ENCODE results near the gene PTPRN. TPM values are rescaled to one million over a fixed set of nuclear protein-coding genes. Genes with fewer than 3 reads are reported as not detected.
A peak's percentile ranks its signal among the peaks of the same experiment; 100 is the strongest.

The PTPRN gene
- total RNA-seq, 5 donors from 2014 or later (not counting 1 experiment from before 2014, with no cell fraction given) = 0.63 TPM; not detected in 4

DNA sequence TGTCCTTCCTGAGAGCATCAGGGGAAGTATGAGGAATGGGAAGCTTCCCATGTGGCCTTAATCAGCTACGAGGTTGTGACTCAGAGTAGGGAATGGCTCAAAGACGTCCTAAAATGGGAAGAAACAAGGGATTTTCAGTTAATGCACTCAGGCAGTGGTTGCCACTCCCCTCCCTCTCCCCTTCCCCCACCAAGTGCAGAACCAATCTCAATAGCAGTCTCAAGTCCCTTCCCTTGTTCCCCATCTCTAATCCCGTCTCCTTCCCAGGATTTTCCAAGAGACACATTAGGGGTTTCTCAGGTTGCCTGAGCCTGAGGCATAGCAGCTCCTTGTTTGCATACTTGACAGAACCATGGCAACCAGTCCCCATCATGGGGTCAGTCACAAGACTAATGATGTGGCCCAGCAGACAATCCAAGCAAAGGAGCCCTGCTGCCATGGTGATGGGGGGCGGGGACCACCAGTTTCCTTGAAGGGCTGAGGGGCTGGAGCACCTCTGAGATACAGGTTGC, 41.6 kb upstream of the PTPRN start:
- no peak overlapping the region for H3K4me3 ChIP-seq (ENCODE audit: control insufficient read depth in 1 of 2, extremely low read depth in 1 of 2, low read length in 1 of 2)
- DNase-seq = no peak
- H3K27me3 Mint-ChIP-seq = peaks cover 44 to 45% of the 10 kb centered on the region in 2 donors
- no peaks in the 10 kb centered on the region for H3K9me3 Mint-ChIP-seq
- CTCF ChIA-PET = interaction anchor here (0.5 to 1.1 kb wide), 5 partner anchors 12 to 354 kb away, joined by 3 to 5 read pairs (median 4); partner anchors contain the start of gene DNPEP (in 1 of the 2)
- no peak overlapping the region for H3K27ac Mint-ChIP-seq
- no peaks in the 10 kb centered on the region for H3K4me1 Mint-ChIP-seq
- no peak for ATAC-seq (replicated peaks in 1 of 4)
- no peak overlapping the region for H3K4me3 Mint-ChIP-seq
- H3K36me3 ChIP-seq (ENCODE audit: control insufficient read depth in 2 of 2, extremely low read depth in 1 of 2, insufficient read depth in 1 of 2, low read length in 1 of 2) = no peaks in the 10 kb centered on the region
- peaks cover 0 to 3% of the 10 kb centered on the region in 2 experiments for H3K4me1 ChIP-seq (ENCODE audit: control insufficient read depth in 1 of 2, extremely low read depth in 1 of 2, insufficient read depth in 2 of 2, low read length in 2 of 2)
- POLR2A ChIA-PET = no interaction called here
- H3K9me3 ChIP-seq = no peaks in the 10 kb centered on the region
- H3K36me3 Mint-ChIP-seq = no peaks in the 10 kb centered on the region
- H3K27ac ChIP-seq (ENCODE audit: low read length) = no peak overlapping the region
- WGBS (ENCODE audit: insufficient coverage) = 45% methylated on average over 2 of the region's 4 CpGs
- H3K27me3 ChIP-seq (replicated peaks in 1 of 2; ENCODE audit: control insufficient read depth in 2 of 2, extremely low read depth in 1 of 2, insufficient read depth in 2 of 2, low read length in 1 of 2) = peaks cover 0 to 47% of the 10 kb centered on the region in 2 experiments

DNA sequence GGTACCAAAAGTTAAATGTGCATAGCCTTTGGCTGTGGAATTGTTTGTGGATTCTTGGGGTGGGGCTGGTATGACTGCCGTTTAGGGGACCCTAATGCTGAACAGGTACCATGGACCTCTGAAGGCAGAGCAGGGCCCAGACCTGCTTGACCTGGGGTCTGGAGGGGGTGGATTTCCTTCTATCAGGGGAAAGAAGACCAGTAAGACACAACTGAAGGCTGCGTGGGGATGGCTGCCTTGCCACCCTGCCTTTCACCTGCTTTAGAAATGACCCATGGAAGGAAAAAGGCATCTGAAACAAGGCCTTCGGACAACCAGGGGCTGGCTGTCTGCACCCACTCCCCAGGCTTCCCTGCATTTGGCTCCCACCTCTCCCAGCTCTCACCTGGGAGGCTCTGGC, 41.0 kb upstream of the PTPRN start:
- Histone ChIP-seq H3K4me1 (ENCODE audit: control insufficient read depth in 1 of 2, extremely low read depth in 1 of 2, insufficient read depth in 2 of 2, low read length in 2 of 2) (peaks cover 0 to 3% of the 10 kb centered on the region in 2 experiments), H3K9me3 (no peaks in the 10 kb centered on the region), H3K27me3 (replicated peaks in 1 of 2; ENCODE audit: control insufficient read depth in 2 of 2, extremely low read depth in 1 of 2, insufficient read depth in 2 of 2, low read length in 1 of 2) (peaks cover 1 to 44% of the 10 kb centered on the region in 2 experiments), H3K36me3 (ENCODE audit: control insufficient read depth in 2 of 2, extremely low read depth in 1 of 2, insufficient read depth in 1 of 2, low read length in 1 of 2) (no peaks in the 10 kb centered on the region), H3K27ac (ENCODE audit: low read length) (no peak overlapping the region), H3K4me3 (ENCODE audit: control insufficient read depth in 1 of 2, extremely low read depth in 1 of 2, low read length in 1 of 2) (no peak overlapping the region)
- ChIA-PET POLR2A (no interaction called here), CTCF (interaction anchor here (0.5 to 1.1 kb wide), 3 partner anchors 11 to 354 kb away, joined by 3 to 5 read pairs (median 4); no protein-coding TSS in a partner anchor)
- no peak for ATAC-seq (replicated peaks in 1 of 4)
- WGBS (ENCODE audit: insufficient coverage) = 67% methylated on average over 3 of the region's 3 CpGs
- Mint-ChIP-seq H3K9me3 (no peaks in the 10 kb centered on the region), H3K4me3 (no peak overlapping the region), H3K27ac (no peak overlapping the region), H3K27me3 (peaks cover 42 to 44% of the 10 kb centered on the region in 2 donors), H3K36me3 (no peaks in the 10 kb centered on the region), H3K4me1 (peaks cover 0 to under 1% (median 0%) of the 10 kb centered on the region in 3 donors)
- DNase-seq = no peak

DNA sequence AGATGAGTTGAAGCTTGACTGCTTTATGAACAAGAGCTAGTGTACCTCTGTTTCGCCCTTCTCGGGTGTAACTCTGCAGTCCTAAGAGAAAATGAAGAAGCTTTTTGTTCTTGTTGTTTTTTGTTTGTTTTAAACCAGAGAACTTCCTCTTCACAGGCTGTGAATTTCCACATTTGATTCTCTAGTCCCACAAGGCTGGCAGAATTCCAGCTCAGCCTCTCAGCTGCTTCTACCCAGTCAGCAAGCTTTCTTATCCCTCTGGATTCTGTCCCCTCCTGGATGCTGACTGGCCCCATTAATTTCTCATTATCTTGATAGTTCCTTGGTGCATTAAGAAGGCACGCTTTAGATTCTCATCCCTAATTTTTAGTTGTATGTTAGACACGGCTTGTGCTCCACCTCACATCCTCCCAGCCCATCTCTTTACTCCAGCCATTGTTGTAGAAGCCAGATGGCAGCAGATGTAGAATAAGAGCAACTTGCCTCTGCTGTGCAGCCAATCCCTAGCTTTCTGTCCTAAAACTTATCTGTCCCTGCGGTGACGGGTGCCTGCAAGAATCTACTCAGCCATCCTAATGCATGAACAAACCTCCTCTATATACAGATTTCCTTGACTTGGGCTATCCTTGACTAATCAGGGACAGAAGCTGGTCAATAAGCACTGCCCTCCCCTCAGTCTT, 35.7 kb upstream of the PTPRN start:
- no peaks in the 10 kb centered on the region for H3K4me1 ChIP-seq (ENCODE audit: control insufficient read depth in 1 of 2, extremely low read depth in 1 of 2, insufficient read depth in 2 of 2, low read length in 2 of 2)
- H3K9me3 ChIP-seq = no peaks in the 10 kb centered on the region
- Mint-ChIP-seq H3K4me3 (no peak overlapping the region), H3K4me1 (peaks cover 0 to 5% (median 3%) of the 10 kb centered on the region in 3 donors), H3K27me3 (peaks cover 34 to 38% of the 10 kb centered on the region in 2 donors), H3K27ac (no peak overlapping the region), H3K36me3 (no peaks in the 10 kb centered on the region), H3K9me3 (no peaks in the 10 kb centered on the region)
- no peak overlapping the region for H3K4me3 ChIP-seq (ENCODE audit: control insufficient read depth in 1 of 2, extremely low read depth in 1 of 2, low read length in 1 of 2)
- POLR2A ChIA-PET = interaction anchor here in 1 of 2 donors (0.5 kb wide), 1 partner anchor 43 kb away, joined by 3 read pairs; no protein-coding TSS in a partner anchor
- ATAC-seq (replicated peaks in 1 of 4) (no peak), DNase-seq (no peak)
- CTCF ChIA-PET = no interaction called here
- H3K27me3 ChIP-seq (replicated peaks in 1 of 2; ENCODE audit: control insufficient read depth in 2 of 2, extremely low read depth in 1 of 2, insufficient read depth in 2 of 2, low read length in 1 of 2) = peaks cover 6 to 14% of the 10 kb centered on the region in 2 experiments
- no peaks in the 10 kb centered on the region for H3K36me3 ChIP-seq (ENCODE audit: control insufficient read depth in 2 of 2, extremely low read depth in 1 of 2, insufficient read depth in 1 of 2, low read length in 1 of 2)
- 94% methylated on average over 2 of the region's 6 CpGs for WGBS (ENCODE audit: insufficient coverage)
- H3K27ac ChIP-seq (ENCODE audit: low read length) = no peak overlapping the region

DNA sequence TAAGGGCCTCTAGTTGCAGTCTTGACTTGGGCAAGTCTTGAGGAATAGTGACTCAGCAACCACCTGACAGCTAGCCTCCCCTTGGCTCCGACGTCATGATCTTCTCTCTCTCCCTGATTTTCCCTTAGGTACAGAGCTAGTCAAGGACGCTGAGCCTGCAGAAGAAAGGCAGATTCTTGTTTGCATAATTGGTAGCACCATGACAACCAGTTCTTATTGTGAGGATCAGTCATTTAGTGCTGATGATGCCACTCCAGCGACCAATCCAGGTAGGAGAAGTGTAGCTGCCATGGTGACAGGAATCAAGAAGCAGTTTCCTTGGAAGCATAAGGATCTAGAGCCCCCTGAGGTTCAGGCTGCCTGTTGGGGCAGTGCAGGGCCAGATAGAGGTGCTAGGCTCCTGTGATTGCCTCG, 26.2 kb upstream of the PTPRN start:
- Histone ChIP-seq H3K4me3 (ENCODE audit: control insufficient read depth in 1 of 2, extremely low read depth in 1 of 2, low read length in 1 of 2) (no peak overlapping the region), H3K4me1 (ENCODE audit: control insufficient read depth in 1 of 2, extremely low read depth in 1 of 2, insufficient read depth in 2 of 2, low read length in 2 of 2) (no peaks in the 10 kb centered on the region), H3K9me3 (no peaks in the 10 kb centered on the region), H3K36me3 (ENCODE audit: control insufficient read depth in 2 of 2, extremely low read depth in 1 of 2, insufficient read depth in 1 of 2, low read length in 1 of 2) (no peaks in the 10 kb centered on the region), H3K27ac (ENCODE audit: low read length) (no peak overlapping the region), H3K27me3 (replicated peaks in 1 of 2; ENCODE audit: control insufficient read depth in 2 of 2, extremely low read depth in 1 of 2, insufficient read depth in 2 of 2, low read length in 1 of 2) (peaks cover 12 to 39% of the 10 kb centered on the region in 2 experiments)
- Mint-ChIP-seq H3K27me3 (peaks cover 65 to 67% of the 10 kb centered on the region in 2 donors), H3K4me3 (no peak overlapping the region), H3K27ac (no peak overlapping the region), H3K36me3 (no peaks in the 10 kb centered on the region), H3K4me1 (peaks cover 0 to 7% (median 0%) of the 10 kb centered on the region in 3 donors), H3K9me3 (peaks cover 11 to 19% (median 12%) of the 10 kb centered on the region in 3 donors)
- no peak for ATAC-seq (replicated peaks in 1 of 4)
- 23% methylated on average over 3 of the region's 5 CpGs for WGBS (ENCODE audit: insufficient coverage)
- POLR2A ChIA-PET = no interaction called here
- no peak for DNase-seq
- CTCF ChIA-PET = no interaction called here

DNA sequence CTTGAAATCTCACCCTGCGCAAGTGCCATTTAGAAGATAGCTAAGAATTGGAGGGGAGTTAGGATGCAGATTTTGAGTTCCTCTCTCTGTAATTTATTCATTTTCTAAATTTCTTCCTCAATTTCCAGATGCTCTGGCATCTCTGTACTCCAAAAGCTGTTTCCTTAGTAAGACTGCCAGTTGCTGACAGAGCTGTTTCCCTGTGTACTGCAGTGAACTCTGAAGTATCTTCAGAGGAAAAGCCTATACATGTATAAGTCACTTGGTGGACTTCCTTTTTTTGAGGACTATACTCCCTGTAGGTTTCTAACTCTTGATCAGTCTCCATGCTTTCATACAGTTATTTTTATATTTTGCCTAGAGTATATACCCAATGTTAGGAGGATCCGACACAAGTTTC, 24.9 kb upstream of the PTPRN start:
- WGBS (ENCODE audit: insufficient coverage) = no CpG with 5 or more reads among the region's 2 CpGs
- Mint-ChIP-seq H3K4me1 (peaks cover 0 to 7% (median 0%) of the 10 kb centered on the region in 3 donors), H3K9me3 (peaks cover 11 to 19% (median 12%) of the 10 kb centered on the region in 3 donors), H3K36me3 (no peaks in the 10 kb centered on the region), H3K4me3 (no peak overlapping the region), H3K27me3 (peaks cover 64 to 69% of the 10 kb centered on the region in 2 donors), H3K27ac (no peak overlapping the region)
- Histone ChIP-seq H3K27ac (ENCODE audit: low read length) (no peak overlapping the region), H3K9me3 (no peaks in the 10 kb centered on the region), H3K4me1 (ENCODE audit: control insufficient read depth in 1 of 2, extremely low read depth in 1 of 2, insufficient read depth in 2 of 2, low read length in 2 of 2) (no peaks in the 10 kb centered on the region), H3K4me3 (ENCODE audit: control insufficient read depth in 1 of 2, extremely low read depth in 1 of 2, low read length in 1 of 2) (no peak overlapping the region), H3K36me3 (ENCODE audit: control insufficient read depth in 2 of 2, extremely low read depth in 1 of 2, insufficient read depth in 1 of 2, low read length in 1 of 2) (no peaks in the 10 kb centered on the region), H3K27me3 (replicated peaks in 1 of 2; ENCODE audit: control insufficient read depth in 2 of 2, extremely low read depth in 1 of 2, insufficient read depth in 2 of 2, low read length in 1 of 2) (peaks cover 12 to 42% of the 10 kb centered on the region in 2 experiments)
- no peak for DNase-seq
- CTCF ChIA-PET = no interaction called here
- no peak for ATAC-seq (replicated peaks in 1 of 4)
- POLR2A ChIA-PET = no interaction called here

DNA sequence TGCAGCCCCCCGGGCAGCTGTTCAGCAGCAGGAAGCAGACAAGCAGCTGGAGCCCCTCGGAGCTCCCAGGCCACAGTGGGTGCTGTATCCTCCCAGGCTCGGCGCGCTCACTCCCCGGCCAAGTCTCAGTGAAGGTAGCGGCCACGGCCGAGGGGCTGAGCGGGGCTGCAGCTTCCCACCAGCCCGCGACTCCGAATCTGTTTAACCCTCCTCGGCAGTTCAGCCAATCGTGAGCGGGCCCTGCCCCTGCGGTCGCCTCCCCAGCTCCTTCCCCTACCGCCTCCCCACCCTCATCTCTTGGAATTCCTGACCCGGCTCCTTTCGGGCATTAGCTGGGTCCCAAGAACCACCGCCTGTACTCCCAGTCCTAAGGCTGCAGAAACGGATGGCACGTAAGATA, 23.3 kb upstream of the PTPRN start, which contains the start of gene RESP18:
TSS of gene RESP18 (minus strand) at position 203 of the 400 bp plus-strand sequence.
- no peaks in the 10 kb centered on the region for H3K36me3 ChIP-seq (ENCODE audit: control insufficient read depth in 2 of 2, extremely low read depth in 1 of 2, insufficient read depth in 1 of 2, low read length in 1 of 2)
- ChIA-PET POLR2A (no interaction called here), CTCF (no interaction called here)
- DNase-seq (no peak), ATAC-seq (replicated peaks in 1 of 4) (no peak)
- no peak within 1 kb of the TSS for H3K27ac ChIP-seq (ENCODE audit: low read length)
- peaks cover 12 to 52% of the 10 kb centered on the region in 2 experiments for H3K27me3 ChIP-seq (replicated peaks in 1 of 2; ENCODE audit: control insufficient read depth in 2 of 2, extremely low read depth in 1 of 2, insufficient read depth in 2 of 2, low read length in 1 of 2)
- Mint-ChIP-seq H3K4me1 (peaks cover 0 to 7% (median 0%) of the 10 kb centered on the region in 3 donors), H3K9me3 (peaks cover 11 to 19% (median 12%) of the 10 kb centered on the region in 3 donors), H3K27me3 (peaks cover 76 to 79% of the 10 kb centered on the region in 2 donors), H3K27ac (peak within 1 kb of the TSS in 1 of 2 donors; percentile 70), H3K36me3 (no peaks in the 10 kb centered on the region), H3K4me3 (no peak within 1 kb of the TSS)
- no peak within 1 kb of the TSS for H3K4me3 ChIP-seq (ENCODE audit: control insufficient read depth in 1 of 2, extremely low read depth in 1 of 2, low read length in 1 of 2)
- 23% methylated on average over 19 of the region's 24 CpGs for WGBS (ENCODE audit: insufficient coverage)
- H3K9me3 ChIP-seq = no peaks in the 10 kb centered on the region
- H3K4me1 ChIP-seq (ENCODE audit: control insufficient read depth in 1 of 2, extremely low read depth in 1 of 2, insufficient read depth in 2 of 2, low read length in 2 of 2) = no peaks in the 10 kb centered on the region

All from T-cell (primary cell).